K562 (cell line): Measurements from ENCODE around the gene PSME1. TPM values are rescaled to one million over a fixed set of nuclear protein-coding genes. Genes with fewer than 3 reads are reported as not detected.

Experiments
- ATAC-seq: fragments of 200-7000 bp; cut with Tn5 transposase; 3 replicates; pipeline ENCODE4 v1.9.1; 2020; ENCODE audit warnings: moderate library complexity
- BruUV-seq: library from RNA; stranded (reverse); fragments of 400-500 nt; replicated peaks from 2 replicates; lab custom pipeline; 2021; lab: Mats Ljungman, UMichigan
- CTCF ChIA-PET: fragments of 300-600 bp; formaldehyde crosslinking; extraction: SDS; loops from one replicate; lab custom pipeline; 2021; ENCODE audit warnings: low intra/inter-chr PET ratio; lab: Yijun Ruan, JAX
- POLR2A ChIA-PET: fragments of 300-600, 350-650 bp; sonication (Branson Sonifier 250); formaldehyde crosslinking; extraction: SDS; loops from one replicate; lab custom pipeline; 2021; ENCODE audit warnings: antibody characterized with exemption, inconsistent platforms; lab: Yijun Ruan, JAX
- DNase-seq, 4 experiments: peaks; one replicate each; pipeline versions ENCODE4 v3.0.0 to v3.0.0-alpha.2; 2011 to 2018; ENCODE audit warnings: low spot score in 3 of 4, mixed read lengths in 3 of 4; ENCODE audit errors: extremely low read depth in 1 of 4
- FAIRE-seq: peaks from 2 replicates; lab custom pipeline; 2011; peaks lifted over from hg19 to GRCh38; lab: Jason Lieb, UNC
- H2AFZ ChIP-seq: 2 replicates; pipeline ENCODE4 v1.6.0; 2011; ENCODE audit warnings: low read depth, low read length, control low read depth, inconsistent platforms
- H3K27ac ChIP-seq: fragments of 200-600 bp; 3 replicates; pipeline ENCODE4 v1.8.0; 2011; ENCODE audit warnings: low read depth, mild to moderate bottlenecking, control low read depth, inconsistent platforms, low read length, moderate library complexity, mixed read lengths; ENCODE audit errors: extremely low read depth
- H3K27me3 ChIP-seq, 2 experiments: fragments of 300-600 bp in 1 of 2; 2 replicates in 1 of 2; 3 replicates in 1 of 2; pipeline versions ENCODE4 v1.6.0 to v1.8.0; 2011; ENCODE audit warnings: inconsistent platforms in 2 of 2, low read length in 2 of 2, mild to moderate bottlenecking in 1 of 2, mixed read lengths in 1 of 2, moderate library complexity in 1 of 2; ENCODE audit not compliant: control insufficient read depth in 2 of 2, insufficient read depth in 2 of 2
- H3K36me3 ChIP-seq: fragments of 300-600 bp; 3 replicates; pipeline ENCODE4 v1.8.0; 2011; ENCODE audit warnings: mild to moderate bottlenecking, low read length, inconsistent platforms; ENCODE audit not compliant: control insufficient read depth, insufficient read depth
- H3K4me1 ChIP-seq, 2 experiments: fragments of 200-600 bp in 1 of 2; replicated peaks in 1 of 2; 2 replicates in 1 of 2; 3 replicates in 1 of 2; pipeline versions ENCODE4 v1.5.1 to v1.8.0; 2011; ENCODE audit warnings: inconsistent platforms in 2 of 2, low read length in 2 of 2, mild to moderate bottlenecking in 1 of 2, mixed read lengths in 1 of 2, moderate library complexity in 1 of 2; ENCODE audit not compliant: control insufficient read depth in 2 of 2, insufficient read depth in 2 of 2
- H3K4me2 ChIP-seq: 2 replicates; pipeline ENCODE4 v1.6.1; 2011; ENCODE audit warnings: low read length, control low read depth, inconsistent platforms, mixed read lengths; ENCODE audit not compliant: insufficient read depth
- H3K4me3 ChIP-seq: fragments of 200-600 bp; sonication (generic), shearing (Covaris generic); 2 replicates; pipeline ENCODE4 v1.5.1; 2016; ENCODE audit warnings: control low read depth, inconsistent platforms
- H3K79me2 ChIP-seq: fragments of 200-600 bp; 3 replicates; pipeline ENCODE4 v1.8.0; 2011; ENCODE audit warnings: low read length, inconsistent platforms; ENCODE audit not compliant: control insufficient read depth, insufficient read depth
- H3K9ac ChIP-seq, 2 experiments: 2 replicates each; pipeline versions ENCODE4 v1.6.0 to v1.6.1; 2011; ENCODE audit warnings: low read depth in 2 of 2, low read length in 2 of 2, control low read depth in 1 of 2, inconsistent platforms in 1 of 2, mild to moderate bottlenecking in 1 of 2, mixed read lengths in 1 of 2; ENCODE audit not compliant: insufficient read depth in 1 of 2
- H3K9me1 ChIP-seq: one replicate; pipeline ENCODE4 v1.6.0; 2011; ENCODE audit warnings: inconsistent platforms, mild to moderate bottlenecking, low read length, moderate library complexity; ENCODE audit not compliant: control insufficient read depth, insufficient read depth
- H3K9me3 ChIP-seq: replicated peaks from 2 replicates; pipeline ENCODE4 v1.5.1; 2011; ENCODE audit warnings: low read depth, low read length, inconsistent platforms; ENCODE audit not compliant: control insufficient read depth, insufficient read depth
- H4K20me1 ChIP-seq: replicated peaks from 2 replicates; pipeline ENCODE4 v1.6.1; 2011; ENCODE audit warnings: low read length, inconsistent platforms, mixed read lengths; ENCODE audit not compliant: control insufficient read depth, insufficient read depth
- ARID1B ChIP-seq: fragments of 450-650 bp; IDR thresholded peaks from 2 replicates; pipeline ENCODE4 v1.6.1; 2016; ENCODE audit warnings: antibody characterized with exemption, mild to moderate bottlenecking, inconsistent platforms
- CBFA2T3 ChIP-seq: fragments of 450-650 bp; IDR thresholded peaks from 2 replicates; pipeline ENCODE4 v1.6.1; 2017
- CHCHD3 ChIP-seq: fragments of 250-450 bp; sonication (Bioruptor Pico); IDR thresholded peaks from 2 replicates; pipeline ENCODE4 v2.1.2; 2022; ENCODE audit warnings: mild to moderate bottlenecking
- CTCFL ChIP-seq: IDR thresholded peaks from 2 replicates; pipeline ENCODE4 v1.6.1; 2011; ENCODE audit warnings: borderline replicate concordance, low read depth, mild to moderate bottlenecking, moderate library complexity, low read length; ENCODE audit not compliant: insufficient read depth, poor library complexity, severe bottlenecking
- HOMEZ ChIP-seq: fragments of 250-450 bp; sonication (Bioruptor Pico); IDR thresholded peaks from 2 replicates; pipeline ENCODE4 v1.4.0; 2020; ENCODE audit warnings: mild to moderate bottlenecking, moderate library complexity
- MAFF ChIP-seq: IDR thresholded peaks from 2 replicates; pipeline ENCODE4 v1.6.1; 2012; ENCODE audit warnings: low read length, improper control_type of control experiment
- SMARCC2 ChIP-seq: fragments of 450-650 bp; IDR thresholded peaks from 2 replicates; pipeline ENCODE4 v1.6.1; 2017; ENCODE audit warnings: antibody characterized with exemption, moderate library complexity, mild to moderate bottlenecking, low read depth
- ZNF3 ChIP-seq: fragments of 250-450 bp; sonication (Bioruptor Pico); IDR thresholded peaks from 2 replicates; pipeline ENCODE4 v1.5.0; 2021; ENCODE audit warnings: mild to moderate bottlenecking, moderate library complexity
- WGBS: fragments of 100-300 bp; shearing (Covaris generic); methylation state at CpG from one replicate; pipeline ENCODE4 v1.1.6; 2016; ENCODE audit warnings: low coverage, mixed read lengths; ENCODE audit not compliant: insufficient coverage; ENCODE audit errors: missing lambda C conversion rate; 5-methylcytosine and 5-hydroxymethylcytosine counted together
- in situ Hi-C: fragments of 300-500 bp; cut with MboI; formaldehyde crosslinking; loops from 4 replicates; pipeline ENCODE4 v1.15.0; 2018; ENCODE audit warnings: inconsistent platforms, mixed read lengths
- intact Hi-C: fragments of 100-400 bp; cut with micrococcal nuclease; formaldehyde crosslinking; loops from 2 replicates; pipeline ENCODE4 v1.14.2; 2022
- polyA plus RNA-seq, 8 experiments: library from polyadenylated mRNA; depleted of rRNA in 4 of 8; stranded (reverse) in 5 of 8; unstranded in 3 of 8; fragments of >200 nt; fragmentation: Nextera tagmentation in 2 of 8; fragmentation: Illumina TruSeq in 1 of 8; extraction: Ambion mirVana in 2 of 8; extraction: Trizol in 1 of 8; gene quantifications; 2 replicates each; pipeline versions ENCODE4 v1.2.1 to v1.2.3, GENCODE V29; 2011 to 2014; ENCODE audit warnings: inconsistent platforms in 1 of 8, missing spikeins in 1 of 8
- total RNA-seq, 7 experiments: library from RNA; depleted of rRNA in 6 of 7; stranded (reverse); fragments of >200 nt in 6 of 7; fragmentation: Illumina TruSeq in 2 of 7; extraction: Trizol in 2 of 7; gene quantifications; 2 replicates each; pipeline versions ENCODE4 v1.2.1 to v1.2.3, GENCODE V29; 2011 to 2021; ENCODE audit warnings: low replicate concordance in 1 of 7

Gene PSME1
- total and polyA plus RNA-seq, 9 of the 15 experiments (the other 6 are each of a cell fraction or from before 2014, with no cell fraction given): 20.3 to 180 (median 67.5) TPM

DNA sequence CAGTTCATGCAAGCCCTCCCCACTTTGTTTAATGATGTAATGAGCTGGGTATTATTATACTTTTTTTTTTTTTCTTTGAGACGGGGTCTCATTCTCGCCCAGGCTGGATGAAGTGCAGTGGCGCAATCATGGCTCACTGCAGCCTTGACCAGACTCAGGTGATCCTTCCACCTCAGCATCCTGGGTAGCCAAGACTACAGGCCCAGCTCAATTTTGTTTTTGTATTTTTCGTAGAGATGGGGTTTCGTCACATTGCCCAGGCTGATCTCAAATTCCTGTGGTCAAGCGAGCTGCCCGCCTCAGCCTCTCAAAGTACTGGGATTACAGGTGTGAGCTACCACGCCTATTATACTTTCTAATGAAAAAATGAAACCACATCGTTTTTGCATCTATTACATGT, 25.9 kb upstream of the PSME1 start:
- Histone ChIP-seq H4K20me1 (no peaks in the 10 kb centered on the region), H3K4me1 (peaks cover 0 to 8% of the 10 kb centered on the region in 2 experiments; a peak in 3 of 5 replicates), H3K79me2 (peaks cover under 1% of the 10 kb centered on the region; the same call in 1 of the 3 replicates), H3K4me2 (no peak overlapping the region), H3K36me3 (no peaks in the 10 kb centered on the region), H3K4me3 (no peak overlapping the region), H3K9ac (no peak overlapping the region), H3K9me3 (no peaks in the 10 kb centered on the region), H3K27me3 (no peaks in the 10 kb centered on the region), H2AFZ (no peak overlapping the region), H3K27ac (no peak overlapping the region), H3K9me1 (no peaks in the 10 kb centered on the region)
- ChIA-PET POLR2A (interaction anchor here (1.3 to 1.5 kb wide), 3 partner anchors 15 to 41 kb away, joined by 3 to 4 read pairs (median 4); no protein-coding TSS in a partner anchor), CTCF (interaction anchor here (1.5 kb wide), 1 partner anchor 96 kb away, joined by 6 read pairs; no protein-coding TSS in a partner anchor)
- 83% methylated on average over 8 of the region's 9 CpGs for WGBS
- in situ Hi-C loops: no loop called here
- no peak for DNase-seq
- ATAC-seq: no peak
- no TSS peak for BruUV-seq
- TF ChIP-seq SMARCC2: no peak
- no peak for TF ChIP-seq MAFF
- TF ChIP-seq ARID1B: no peak
- TF ChIP-seq CHCHD3: no peak
- TF ChIP-seq ZNF3 (CRISPR knock-in tag): no peak
- no peak for TF ChIP-seq CBFA2T3
- no peak for TF ChIP-seq HOMEZ
- TF ChIP-seq CTCFL: no peak
- intact Hi-C loops: no loop called here
- no peak for FAIRE-seq
